GM19025 (cell line): ENCODE measurements around the gene GATM.

Experiments used
- ATAC-seq: cut with Tn5 transposase; IDR thresholded peaks from one replicate; pipeline ENCODE4 v1.9.1; 2021; ENCODE audit warnings: mild to moderate bottlenecking, low read depth, moderate library complexity; ENCODE audit not compliant: unreplicated experiment

The GATM gene

GRCh38 chr15:45378149-45378912, at the start of gene GATM:
GATM (minus strand) TSS chr15:45378544; CDS start chr15:45378453, 91 bp downstream.
- ATAC-seq = peak; percentile 85

- no peak for ATAC-seq
These were observed 48.7 kb upstream of the GATM start for GRCh38 chr15:45427085-45427484.

- no peak for ATAC-seq
These were observed 46.8 kb upstream of the GATM start for GRCh38 chr15:45425135-45425534.

GRCh38 chr15:45424429-45424828, 46.1 kb upstream of the GATM start:
- no peak for ATAC-seq

GRCh38 chr15:45417303-45417950, 39.1 kb upstream of the GATM start:
- ATAC-seq = no peak

- no peak for ATAC-seq
These were observed 36.0 kb upstream of the GATM start for GRCh38 chr15:45414215-45414885.

GRCh38 chr15:45409596-45409995, 31.3 kb upstream of the GATM start:
- no peak for ATAC-seq

- ATAC-seq = no peak
These were observed 29.4 kb upstream of the GATM start for GRCh38 chr15:45407786-45408185.

- peak; percentile 27 for ATAC-seq
These were observed 24.9 kb upstream of the GATM start for GRCh38 chr15:45402955-45403877.

- peak; percentile 76 for ATAC-seq
These were observed 24.0 kb upstream of the GATM start for GRCh38 chr15:45402162-45402954.

GRCh38 chr15:45401665-45402161, 23.4 kb upstream of the GATM start:
- ATAC-seq = no peak

- no peak for ATAC-seq
These were observed 21.3 kb upstream of the GATM start for GRCh38 chr15:45399381-45400212.

- ATAC-seq = no peak
These were observed 18.8 kb upstream of the GATM start for GRCh38 chr15:45397116-45397665.

GRCh38 chr15:45395943-45396342, 17.6 kb upstream of the GATM start:
- no peak for ATAC-seq

GRCh38 chr15:45394681-45395080, 16.3 kb upstream of the GATM start:
- no peak for ATAC-seq

- ATAC-seq = no peak
These were observed 15.5 kb upstream of the GATM start for GRCh38 chr15:45393851-45394250.

GRCh38 chr15:45392584-45392855, 14.2 kb upstream of the GATM start:
- ATAC-seq = no peak

GRCh38 chr15:45391746-45392583, 13.6 kb upstream of the GATM start:
- ATAC-seq = peak; percentile 91
